HepG2 (cell line): ENCODE measurements around the gene GCSAM. TPM values are rescaled to one million over a fixed set of nuclear protein-coding genes. Genes with fewer than 3 reads are reported as not detected.

Experiments used
- ATAC-seq: fragments of 200-7000 bp; cut with Tn5 transposase; 3 replicates; pipeline ENCODE4 v1.9.1; 2020; ENCODE audit warnings: mild to moderate bottlenecking, moderate library complexity
- BruUV-seq: library from RNA; stranded (reverse); fragments of 400-500 nt; replicated peaks from 2 replicates; lab custom pipeline; 2021; lab: Mats Ljungman, UMichigan
- CTCF ChIA-PET: fragments of 300-600 bp; formaldehyde crosslinking; extraction: SDS; loops from one replicate; lab custom pipeline; 2021; ENCODE audit warnings: low total read pairs, inconsistent platforms, low intra/inter-chr PET ratio; lab: Yijun Ruan, JAX
- POLR2A ChIA-PET: fragments of 350-600 bp; sonication (Branson Sonifier 250); formaldehyde crosslinking; loops from one replicate; lab custom pipeline; 2020; ENCODE audit warnings: antibody characterized with exemption, inconsistent platforms; lab: Yijun Ruan, JAX
- DNase-seq: peaks from one replicate; pipeline ENCODE4 v3.0.0-alpha.2; 2015; ENCODE audit warnings: low spot score
- FAIRE-seq: peaks from 3 replicates; lab custom pipeline; 2011; peaks lifted over from hg19 to GRCh38; lab: Jason Lieb, UNC
- H2AFZ ChIP-seq: one replicate; pipeline ENCODE4 v1.6.1; 2011; ENCODE audit warnings: low read length, inconsistent platforms
- H3K27ac ChIP-seq: fragments of 300-600 bp; 3 replicates; pipeline ENCODE4 v1.8.0; 2011; ENCODE audit warnings: mixed run types, mild to moderate bottlenecking, mixed read lengths, low read length, inconsistent platforms; ENCODE audit not compliant: insufficient read depth; ENCODE audit errors: extremely low read length
- H3K27me3 ChIP-seq, 2 experiments: fragments of 200-600 bp in 1 of 2; 2 replicates in 1 of 2; 3 replicates in 1 of 2; pipeline versions ENCODE4 v1.6.0 to v1.8.0; 2011; ENCODE audit warnings: low read length in 2 of 2, mild to moderate bottlenecking in 2 of 2, moderate library complexity in 2 of 2, inconsistent platforms in 1 of 2; ENCODE audit not compliant: insufficient read depth in 2 of 2, control insufficient read depth in 1 of 2
- H3K36me3 ChIP-seq, 2 experiments: fragments of 200-600 bp in 1 of 2; replicated peaks in 1 of 2; 2 replicates in 1 of 2; 3 replicates in 1 of 2; pipeline versions ENCODE4 v1.5.1 to v1.8.0; 2011; ENCODE audit warnings: low read length in 2 of 2, inconsistent platforms in 1 of 2; ENCODE audit not compliant: insufficient read depth in 2 of 2, control insufficient read depth in 1 of 2
- H3K4me1 ChIP-seq: 2 replicates; pipeline ENCODE4 v1.5.1; 2012; ENCODE audit warnings: low read length, inconsistent platforms; ENCODE audit not compliant: insufficient read depth
- H3K4me2 ChIP-seq: 2 replicates; pipeline ENCODE4 v1.6.0; 2011; ENCODE audit warnings: low read depth, low read length, inconsistent platforms
- H3K4me3 ChIP-seq, 3 experiments: fragments of 200-600 bp in 1 of 3; sonication (generic), shearing (Covaris generic) in 1 of 3; replicated peaks in 1 of 3; 2 replicates each; pipeline ENCODE4 v1.5.1; 2011 to 2016; ENCODE audit warnings: low read length in 3 of 3, inconsistent platforms in 2 of 3, low read depth in 2 of 3, mild to moderate bottlenecking in 2 of 3, control low read depth in 1 of 3, mixed read lengths in 1 of 3; ENCODE audit not compliant: insufficient read depth in 1 of 3
- H3K79me2 ChIP-seq: one replicate; pipeline ENCODE4 v1.6.1; 2011; ENCODE audit warnings: low read length, inconsistent platforms; ENCODE audit not compliant: insufficient read depth
- H3K9ac ChIP-seq: 2 replicates; pipeline ENCODE4 v1.6.0; 2011; ENCODE audit warnings: mild to moderate bottlenecking, low read depth, low read length, inconsistent platforms; ENCODE audit not compliant: insufficient read depth
- H3K9me3 ChIP-seq: 2 replicates; pipeline ENCODE4 v1.5.1; 2012; ENCODE audit warnings: mild to moderate bottlenecking, low read length
- H4K20me1 ChIP-seq: 2 replicates; pipeline ENCODE4 v1.6.0; 2011; ENCODE audit warnings: inconsistent platforms, mild to moderate bottlenecking, low read length, moderate library complexity; ENCODE audit not compliant: insufficient read depth
- CSRNP2 ChIP-seq: sonication (generic); formaldehyde crosslinking; conservative IDR thresholded peaks from 2 replicates; pipeline ENCODE4 v1.8.0; 2022; ENCODE audit warnings: low read depth, missing genetic modification reagents
- EHMT2 ChIP-seq: fragments of 200-600 bp; sonication (generic); IDR thresholded peaks from 2 replicates; pipeline ENCODE4 v1.7.0; 2017; ENCODE audit warnings: antibody characterized with exemption, low read depth, low read length, borderline replicate concordance
- FIP1L1 ChIP-seq: fragments of 200-400 bp; formaldehyde crosslinking; IDR thresholded peaks from 2 replicates; pipeline ENCODE4 v1.6.1; 2018; ENCODE audit warnings: low read depth, mild to moderate bottlenecking, low read length, moderate library complexity, borderline replicate concordance; ENCODE audit not compliant: insufficient read depth
- NFIC ChIP-seq: IDR thresholded peaks from 2 replicates; pipeline ENCODE4 v1.6.1; 2012; ENCODE audit warnings: mild to moderate bottlenecking, low read length, inconsistent platforms
- STAG1 ChIP-seq: sonication (generic); formaldehyde crosslinking; IDR thresholded peaks from 2 replicates; pipeline ENCODE4 v1.4.0; 2020; ENCODE audit warnings: missing genetic modification reagents
- YY1 ChIP-seq: IDR thresholded peaks from 2 replicates; pipeline ENCODE4 v1.6.1; 2011; ENCODE audit warnings: low read length, low read depth, moderate library complexity, mild to moderate bottlenecking; ENCODE audit not compliant: insufficient read depth, insufficient replicate concordance
- ZNF331 ChIP-seq: sonication (generic); formaldehyde crosslinking; IDR thresholded peaks from 2 replicates; pipeline ENCODE4 v1.4.0; 2020; ENCODE audit warnings: missing genetic modification reagents
- ZNF549 ChIP-seq: sonication (generic); formaldehyde crosslinking; IDR thresholded peaks from 2 replicates; pipeline ENCODE4 v1.5.0; 2020; ENCODE audit warnings: missing genetic modification reagents
- ZNF558 ChIP-seq: sonication (generic); formaldehyde crosslinking; IDR thresholded peaks from 2 replicates; pipeline ENCODE4 v1.9.0; 2022; ENCODE audit warnings: mild to moderate bottlenecking, missing genetic modification reagents, borderline replicate concordance
- ZNF589 ChIP-seq: sonication (generic); formaldehyde crosslinking; conservative IDR thresholded peaks from 2 replicates; pipeline ENCODE4 v1.8.0; 2022; ENCODE audit warnings: mild to moderate bottlenecking, moderate library complexity, missing genetic modification reagents
- WGBS: methylation state at CpG from one replicate; pipeline ENCODE4 v1.1.6; 2017; ENCODE audit warnings: low lambda C conversion rate; 5-methylcytosine and 5-hydroxymethylcytosine counted together
- in situ Hi-C: cut with HindIII; loops from 2 replicates; pipeline ENCODE4 v1.10.0; 2017; ENCODE audit warnings: low pct_unique_long_range_greater_than_20kb; ENCODE audit not compliant: extremely low pct_ligation_motif_present
- intact Hi-C: fragments of 100-400 bp; cut with micrococcal nuclease; formaldehyde crosslinking; loops from one replicate; pipeline ENCODE4 v1.10.0; 2022; ENCODE audit not compliant: unreplicated experiment
- polyA plus RNA-seq, 8 experiments: library from polyadenylated mRNA; depleted of rRNA in 3 of 8; stranded (reverse) in 7 of 8; unstranded in 1 of 8; fragments of >200 nt; fragmentation: Illumina TruSeq in 4 of 8; extraction: Trizol in 4 of 8; gene quantifications; 2 replicates each; pipeline versions ENCODE4 v1.2.1 to v1.2.3, GENCODE V29; 2011 to 2016; ENCODE audit warnings: low read depth in 4 of 8, missing spikeins in 1 of 8, mixed read lengths in 1 of 8; ENCODE audit not compliant: insufficient read depth in 1 of 8
- total RNA-seq, 5 experiments: library from RNA; depleted of rRNA; stranded (reverse); fragments of >200 nt; fragmentation: Illumina TruSeq; extraction: Trizol; gene quantifications; 2 replicates each; pipeline ENCODE4 v1.2.3, GENCODE V29; 2016; ENCODE audit warnings: low read depth in 1 of 5

The GCSAM gene
- total and polyA plus RNA-seq, 2 of the 13 experiments (the other 11 are each of a cell fraction or from before 2014, with no cell fraction given) = not detected

GRCh38 chr3:112171144-112171543 lies 38.1 kb upstream of the GCSAM start (continued):
- TF ChIP-seq ZNF331 (CRISPR knock-in tag) (no peak), ZNF558 (CRISPR knock-in tag) (no peak), YY1 (no peak), EHMT2 (no peak), CSRNP2 (CRISPR knock-in tag) (no peak), ZNF589 (CRISPR knock-in tag) (no peak), NFIC (no peak)

- FAIRE-seq = no peak
- in situ Hi-C loops = no loop called here
- H3K27ac ChIP-seq = no peak overlapping the region
- no peaks in the 10 kb centered on the region for H3K4me1 ChIP-seq
- ATAC-seq = no peak
- H3K9me3 ChIP-seq = no peaks in the 10 kb centered on the region
- no TSS peak for BruUV-seq
- ChIA-PET POLR2A (no interaction called here), CTCF (no interaction called here)
- no peak overlapping the region for H2AFZ ChIP-seq
- H4K20me1 ChIP-seq = no peaks in the 10 kb centered on the region
- H3K4me2 ChIP-seq = no peak overlapping the region
- H3K79me2 ChIP-seq = no peaks in the 10 kb centered on the region
- H3K9ac ChIP-seq = no peak overlapping the region
- WGBS = 9% methylated on average over 2 of the region's 2 CpGs
- H3K27me3 ChIP-seq = no peaks in the 10 kb centered on the region; a peak in 1 of 5 replicates
- H3K4me3 ChIP-seq = no peak overlapping the region
- intact Hi-C loops = no loop called here
- H3K36me3 ChIP-seq = no peaks in the 10 kb centered on the region
- TF ChIP-seq STAG1 (no peak), ZNF549 (CRISPR knock-in tag) (no peak), FIP1L1 (no peak)
- no peak for DNase-seq
These were observed 37.0 kb upstream of the GCSAM start for GRCh38 chr3:112170046-112170445.
